ENCODE results near the gene LAMC3. TPM values are rescaled to one million over a fixed set of nuclear protein-coding genes. Genes with fewer than 3 reads are reported as not detected.

Gene LAMC3
- total RNA-seq, 1 donor, result 0.43 TPM

DNA sequence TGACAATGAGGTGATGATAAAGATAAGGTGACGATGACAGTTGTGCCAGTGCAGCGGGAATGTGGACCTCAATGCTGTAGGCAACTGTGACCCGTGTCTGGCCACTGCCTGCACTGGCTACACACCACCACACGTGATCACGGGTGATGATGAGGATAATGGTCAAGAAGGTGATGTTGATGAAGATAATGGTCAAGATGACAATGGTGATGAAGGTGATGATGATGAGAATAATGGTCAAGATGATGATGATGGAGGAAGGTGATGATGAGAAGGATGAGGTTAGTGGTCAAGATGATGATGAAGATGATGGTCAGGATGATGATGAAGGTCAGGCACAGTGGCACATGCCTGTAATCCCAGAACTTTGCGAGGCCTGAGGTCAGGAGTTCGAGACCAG, 56.6 kb downstream of the LAMC3 start:
- no peak for DNase-seq (ENCODE audit: low read depth)
- TF ChIP-seq, protein P1, sequence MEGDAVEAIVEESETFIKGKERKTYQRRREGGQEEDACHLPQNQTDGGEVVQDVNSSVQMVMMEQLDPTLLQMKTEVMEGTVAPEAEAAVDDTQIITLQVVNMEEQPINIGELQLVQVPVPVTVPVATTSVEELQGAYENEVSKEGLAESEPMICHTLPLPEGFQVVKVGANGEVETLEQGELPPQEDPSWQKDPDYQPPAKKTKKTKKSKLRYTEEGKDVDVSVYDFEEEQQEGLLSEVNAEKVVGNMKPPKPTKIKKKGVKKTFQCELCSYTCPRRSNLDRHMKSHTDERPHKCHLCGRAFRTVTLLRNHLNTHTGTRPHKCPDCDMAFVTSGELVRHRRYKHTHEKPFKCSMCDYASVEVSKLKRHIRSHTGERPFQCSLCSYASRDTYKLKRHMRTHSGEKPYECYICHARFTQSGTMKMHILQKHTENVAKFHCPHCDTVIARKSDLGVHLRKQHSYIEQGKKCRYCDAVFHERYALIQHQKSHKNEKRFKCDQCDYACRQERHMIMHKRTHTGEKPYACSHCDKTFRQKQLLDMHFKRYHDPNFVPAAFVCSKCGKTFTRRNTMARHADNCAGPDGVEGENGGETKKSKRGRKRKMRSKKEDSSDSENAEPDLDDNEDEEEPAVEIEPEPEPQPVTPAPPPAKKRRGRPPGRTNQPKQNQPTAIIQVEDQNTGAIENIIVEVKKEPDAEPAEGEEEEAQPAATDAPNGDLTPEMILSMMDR (IDR thresholded peaks at IDR 0.05; ENCODE audit: insufficient read depth, low read depth, low read length), result no peak
- no peak overlapping the region for H3K4me3 ChIP-seq (ENCODE audit: low read depth, low read length)

DNA sequence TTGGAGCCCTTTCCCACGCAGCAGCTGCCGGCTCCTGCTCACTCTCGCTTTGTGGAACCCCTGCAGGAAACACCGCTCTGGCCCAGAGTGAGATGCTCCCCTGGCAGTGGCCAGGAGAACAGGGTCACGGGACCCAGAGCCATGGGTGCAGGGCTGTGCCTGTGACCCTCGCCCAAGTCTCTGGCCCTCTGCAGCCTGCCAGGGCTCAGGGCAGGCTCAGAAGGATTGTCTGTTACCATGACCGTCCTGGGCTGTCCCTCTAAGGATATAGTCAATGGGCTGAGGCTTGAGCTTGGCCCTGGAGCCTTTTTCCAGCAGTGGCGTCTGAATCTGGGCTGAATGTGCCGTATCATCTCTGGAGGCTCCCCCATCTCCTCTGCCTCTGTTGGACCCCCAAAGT, 58.7 kb downstream of the LAMC3 start:
- H3K4me3 ChIP-seq (ENCODE audit: low read depth, low read length), result no peak overlapping the region
- TF ChIP-seq, protein P1 (IDR thresholded peaks at IDR 0.05; ENCODE audit: insufficient read depth, low read depth, low read length), result no peak
- DNase-seq (ENCODE audit: low read depth), result no peak

DNA sequence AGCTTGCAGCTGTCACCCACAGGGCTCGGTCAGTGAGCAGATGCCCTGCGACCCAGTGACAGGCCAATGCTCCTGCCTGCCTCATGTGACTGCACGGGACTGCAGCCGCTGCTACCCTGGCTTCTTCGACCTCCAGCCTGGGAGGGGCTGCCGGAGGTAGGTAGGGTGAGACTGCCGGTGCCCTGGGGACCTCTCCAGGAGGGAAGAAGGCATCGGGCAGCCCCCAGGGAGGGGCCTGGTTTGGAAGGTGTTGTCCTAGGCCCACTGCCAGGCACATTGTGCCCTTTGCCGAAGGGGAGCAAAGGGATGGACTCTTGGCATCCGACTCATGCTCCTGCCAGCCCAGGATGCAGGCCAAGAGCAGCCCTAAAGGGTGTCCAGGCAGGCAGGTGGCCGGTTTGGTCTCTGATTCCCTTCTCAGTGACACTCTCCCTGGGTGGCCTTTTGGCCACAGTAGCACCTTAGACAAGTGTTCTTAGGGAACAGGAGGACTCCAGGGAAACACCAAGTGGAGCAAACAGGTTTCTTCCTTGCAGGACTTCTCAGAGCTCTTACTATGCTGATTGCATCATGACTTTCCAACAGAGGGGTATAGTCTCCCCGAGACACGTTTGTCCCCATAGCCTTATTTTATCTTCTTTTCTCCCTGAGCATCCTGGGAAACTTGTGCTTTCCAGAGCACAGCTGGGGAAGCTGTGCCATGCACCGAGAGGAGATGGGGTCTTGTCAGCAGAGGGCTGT, 59.3 kb downstream of the LAMC3 start:
- TF ChIP-seq, protein P1 (IDR thresholded peaks at IDR 0.05; ENCODE audit: insufficient read depth, low read depth, low read length), result no peak
- H3K4me3 ChIP-seq (ENCODE audit: low read depth, low read length), result no peak overlapping the region
- DNase-seq (ENCODE audit: low read depth), result no peak

DNA sequence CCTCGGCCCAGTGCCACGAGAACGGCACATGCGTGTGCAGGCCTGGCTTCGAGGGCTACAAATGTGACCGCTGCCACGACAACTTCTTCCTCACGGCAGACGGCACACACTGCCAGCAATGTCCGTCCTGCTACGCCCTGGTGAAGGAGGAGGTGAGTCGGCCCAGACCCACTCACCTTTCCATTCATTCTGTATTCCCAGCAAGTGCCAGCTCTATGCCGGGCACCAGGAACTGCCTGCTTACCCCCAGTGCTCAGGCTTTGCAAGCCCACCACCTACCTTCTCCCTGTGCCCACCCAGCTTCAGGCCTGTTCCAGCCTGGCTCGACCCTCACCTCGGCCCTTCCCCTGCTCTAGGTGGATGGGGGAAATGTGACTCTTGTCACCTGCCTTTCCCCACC, 60.7 kb downstream of the LAMC3 start:
- H3K4me3 ChIP-seq (ENCODE audit: low read depth, low read length), result no peak overlapping the region
- DNase-seq (ENCODE audit: low read depth), result no peak
- TF ChIP-seq, protein P1 (IDR thresholded peaks at IDR 0.05; ENCODE audit: insufficient read depth, low read depth, low read length), result no peak

DNA sequence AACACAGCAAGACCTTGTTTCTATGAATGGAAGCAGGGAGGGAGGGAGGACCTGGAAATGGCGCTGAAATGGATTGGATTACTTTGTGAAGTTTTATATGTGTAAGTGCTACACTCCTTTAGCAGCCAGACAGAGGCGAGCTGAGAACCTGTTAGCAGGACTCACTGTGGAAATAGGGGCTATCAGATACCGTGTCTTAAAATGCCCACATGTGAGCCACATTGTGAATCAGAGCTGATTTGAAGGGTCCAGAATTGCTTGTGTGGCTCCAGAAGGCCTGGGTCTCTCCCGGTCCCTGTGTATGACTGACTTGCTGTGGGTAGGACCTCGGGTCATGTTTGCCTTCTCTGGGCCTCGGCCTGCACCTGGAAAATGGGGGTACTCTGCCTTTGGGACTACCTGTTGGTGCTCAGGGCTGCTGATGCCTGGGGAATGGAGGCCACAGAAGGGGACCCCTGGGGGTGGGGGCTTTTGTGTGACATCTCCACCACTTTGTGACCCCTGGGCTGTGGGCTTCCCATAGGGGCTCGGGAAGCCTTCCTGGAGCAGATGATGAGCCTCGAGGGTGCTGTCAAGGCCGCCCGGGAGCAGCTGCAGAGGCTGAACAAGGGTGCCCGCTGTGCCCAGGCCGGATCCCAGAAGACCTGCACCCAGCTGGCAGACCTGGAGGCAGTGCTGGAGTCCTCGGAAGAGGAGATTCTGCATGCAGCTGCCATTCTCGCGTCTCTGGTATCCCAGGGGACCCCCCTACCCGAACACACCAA, 63.3 kb downstream of the LAMC3 start:
- H3K4me3 ChIP-seq (ENCODE audit: low read depth, low read length), result no peak overlapping the region
- TF ChIP-seq, protein P1 (IDR thresholded peaks at IDR 0.05; ENCODE audit: insufficient read depth, low read depth, low read length), result no peak
- DNase-seq (ENCODE audit: low read depth), result no peak

GRCh38 chr9:131072871-131073237, 63.9 kb downstream of the LAMC3 start:
- DNase-seq (ENCODE audit: low read depth), result no peak
- H3K4me3 ChIP-seq (ENCODE audit: low read depth, low read length), result no peak overlapping the region
- TF ChIP-seq, protein P1 (IDR thresholded peaks at IDR 0.05; ENCODE audit: insufficient read depth, low read depth, low read length), result no peak
